HG03139 (cell line): ENCODE results near the gene GZF1.
"Not testable (repeated sequence)": the region's sequence is repeated elsewhere in the genome, so short reads cannot be mapped to it uniquely, and the experiment has no call there.

Source experiments
- ATAC-seq: cut with Tn5 transposase; IDR thresholded peaks from one replicate; pipeline ENCODE4 v1.9.1; 2021; ENCODE audit not compliant: unreplicated experiment

The GZF1 gene

GRCh38 chr20:23344336-23344735, 17.6 kb upstream of the GZF1 start:
- ATAC-seq: no peak

- no peak for ATAC-seq
Observed at GRCh38 chr20:23346002-23346401, 16.0 kb upstream of the GZF1 start.

GRCh38 chr20:23347791-23348190, 14.2 kb upstream of the GZF1 start:
- no peak for ATAC-seq

- not testable (repeated sequence) for ATAC-seq
Observed at GRCh38 chr20:23348510-23348909, 13.5 kb upstream of the GZF1 start.

GRCh38 chr20:23349338-23350195, 12.4 kb upstream of the GZF1 start:
- ATAC-seq: peak; percentile 37

- peak; percentile 79 for ATAC-seq
Observed at GRCh38 chr20:23350196-23350903, 11.6 kb upstream of the GZF1 start, which contains the start of gene NXT1. TSS of gene NXT1 (plus strand) at chr20:23350791. CDS start at chr20:23354042, 3,251 bp downstream.

- peak; percentile 25 for ATAC-seq
Observed at GRCh38 chr20:23350904-23351838, 10.8 kb upstream of the GZF1 start.

- no peak for ATAC-seq
Observed at GRCh38 chr20:23356203-23356602, 5.8 kb upstream of the GZF1 start.

- peak; percentile 73 for ATAC-seq
Observed at GRCh38 chr20:23357767-23358562, 4.0 kb upstream of the GZF1 start.

- no peak for ATAC-seq
Observed at GRCh38 chr20:23358563-23358906, 3.4 kb upstream of the GZF1 start.

GRCh38 chr20:23358923-23359593, 2.9 kb upstream of the GZF1 start:
- ATAC-seq: no peak

GRCh38 chr20:23360531-23360930, 1.5 kb upstream of the GZF1 start:
- no peak for ATAC-seq

GRCh38 chr20:23361119-23361475, 885 bp upstream of the GZF1 start:
- ATAC-seq: no peak

- no peak for ATAC-seq
Observed at GRCh38 chr20:23362392-23363256, 642 bp downstream of the GZF1 start.

- no peak for ATAC-seq
Observed at GRCh38 chr20:23363257-23363649, 1.3 kb downstream of the GZF1 start.

GRCh38 chr20:23365390-23366165, 3.6 kb downstream of the GZF1 start:
- no peak for ATAC-seq

GRCh38 chr20:23366384-23366783, 4.4 kb downstream of the GZF1 start:
- no peak for ATAC-seq

GRCh38 chr20:23367770-23368169, 5.8 kb downstream of the GZF1 start:
- no peak for ATAC-seq
